Endothelial cell of umbilical vein (primary cell): ENCODE measurements around the gene BLVRA. TPM values are rescaled to one million over a fixed set of nuclear protein-coding genes. Genes with fewer than 3 reads are reported as not detected.
"Not testable (repeated sequence)": the region's sequence is repeated elsewhere in the genome, so short reads cannot be mapped to it uniquely, and the experiment has no call there.

Source experiments
- BruUV-seq: library from RNA; stranded (reverse); fragments of 400-500 nt; replicated peaks from 2 replicates; lab custom pipeline; 2021; lab: Mats Ljungman, UMichigan
- CTCF ChIA-PET: fragments of 300-600, 350-600 bp; sonication (Branson Sonifier 250); formaldehyde crosslinking; loops from one replicate; lab custom pipeline; 2021; ENCODE audit warnings: antibody characterized with exemption, inconsistent platforms; lab: Charles Lee
- POLR2A ChIA-PET: fragments of 300-600, 350-600 bp; sonication (Branson Sonifier 250); formaldehyde crosslinking; loops from one replicate; lab custom pipeline; 2021; ENCODE audit warnings: antibody characterized with exemption, inconsistent platforms; lab: Charles Lee
- DNase-seq: peaks from one replicate; pipeline ENCODE4 v3.0.0-alpha.2; 2011; ENCODE audit warnings: low read depth, low spot score
- FAIRE-seq: peaks from 2 replicates; lab custom pipeline; 2011; peaks lifted over from hg19 to GRCh38; lab: Jason Lieb, UNC
- H2AFZ ChIP-seq: 2 replicates; pipeline ENCODE4 v1.6.0; 2012; ENCODE audit warnings: low read depth, low read length, control low read depth, inconsistent platforms
- H3K27ac ChIP-seq: 2 replicates; pipeline ENCODE4 v1.5.1; 2011; ENCODE audit warnings: low read depth, mild to moderate bottlenecking, control low read depth, low read length, moderate library complexity; ENCODE audit not compliant: insufficient read depth
- H3K27me3 ChIP-seq, 2 experiments: 2 replicates each; pipeline versions ENCODE4 v1.6.0 to v1.6.1; 2011; ENCODE audit warnings: low read length in 2 of 2, mixed read lengths in 1 of 2; ENCODE audit not compliant: control insufficient read depth in 2 of 2, insufficient read depth in 2 of 2
- H3K36me3 ChIP-seq, 2 experiments: 2 replicates in 1 of 2; 3 replicates in 1 of 2; pipeline ENCODE4 v1.5.1; 2011; ENCODE audit warnings: low read length in 2 of 2, mild to moderate bottlenecking in 1 of 2, moderate library complexity in 1 of 2; ENCODE audit not compliant: control insufficient read depth in 2 of 2, insufficient read depth in 2 of 2; ENCODE audit errors: extremely low read depth in 1 of 2
- H3K4me1 ChIP-seq: 3 replicates; pipeline ENCODE4 v1.5.1; 2011; ENCODE audit warnings: mild to moderate bottlenecking, low read length; ENCODE audit not compliant: control insufficient read depth, insufficient read depth; ENCODE audit errors: extremely low read depth
- H3K4me2 ChIP-seq: 2 replicates; pipeline ENCODE4 v1.6.1; 2011; ENCODE audit warnings: low read length, control low read depth, mixed read lengths; ENCODE audit not compliant: insufficient read depth
- H3K4me3 ChIP-seq, 3 experiments: fragments of 200-600 bp in 1 of 3; sonication (generic), shearing (Covaris generic) in 1 of 3; replicated peaks in 1 of 3; 2 replicates each; pipeline ENCODE4 v1.5.1; 2011 to 2016; ENCODE audit warnings: control low read depth in 3 of 3, low read length in 3 of 3, mild to moderate bottlenecking in 2 of 3, inconsistent platforms in 1 of 3, low read depth in 1 of 3, moderate library complexity in 1 of 3; ENCODE audit not compliant: insufficient read depth in 1 of 3
- H3K79me2 ChIP-seq: 2 replicates; pipeline ENCODE4 v1.6.0; 2012; ENCODE audit warnings: low read length, inconsistent platforms; ENCODE audit not compliant: control insufficient read depth, insufficient read depth
- H3K9ac ChIP-seq: replicated peaks from 2 replicates; pipeline ENCODE3; 2011; ENCODE audit warnings: low read length, control low read depth; ENCODE audit not compliant: insufficient read depth; ENCODE audit errors: extremely low read depth
- H3K9me1 ChIP-seq: replicated peaks from 3 replicates; pipeline ENCODE4 v1.6.0; 2011; ENCODE audit warnings: mild to moderate bottlenecking, low read length; ENCODE audit not compliant: control insufficient read depth, insufficient read depth; ENCODE audit errors: extremely low read depth
- H3K9me3 ChIP-seq: replicated peaks from 2 replicates; pipeline ENCODE4 v1.5.1; 2012; ENCODE audit warnings: low read length, inconsistent platforms; ENCODE audit not compliant: control insufficient read depth, insufficient read depth
- H4K20me1 ChIP-seq: replicated peaks from 2 replicates; pipeline ENCODE3; 2011; ENCODE audit warnings: mild to moderate bottlenecking, low read length; ENCODE audit not compliant: control insufficient read depth, insufficient read depth; ENCODE audit errors: extremely low read depth
- EZH2 ChIP-seq: IDR thresholded peaks from 2 replicates; pipeline ENCODE4 v1.6.1; 2012; ENCODE audit warnings: borderline replicate concordance, low read depth, mild to moderate bottlenecking, moderate library complexity, low read length, inconsistent platforms; ENCODE audit not compliant: severe bottlenecking
- dilution Hi-C: fragments of 300-500 bp; cut with MboI; formaldehyde crosslinking; loops from one replicate; pipeline ENCODE4 v1.15.0; 2019; ENCODE audit warnings: low sequenced_read_pairs; ENCODE audit not compliant: extremely low pct_ligation_motif_present
- intact Hi-C: fragments of 100-400 bp; cut with micrococcal nuclease; formaldehyde crosslinking; loops from one replicate; pipeline ENCODE4 v1.10.0; 2022
- polyA plus RNA-seq, 4 experiments: library from polyadenylated mRNA; depleted of rRNA in 3 of 4; stranded (reverse) in 3 of 4; unstranded in 1 of 4; fragments of >200 nt; gene quantifications; 2 replicates each; pipeline versions ENCODE4 v1.2.1 to v1.2.3, GENCODE V29; 2011 to 2012; ENCODE audit warnings: missing spikeins in 1 of 4
- total RNA-seq: library from RNA; stranded (reverse); gene quantifications from 2 replicates; pipeline ENCODE4 v1.2.3, GENCODE V29; 2021

Gene BLVRA
- total and polyA plus RNA-seq, 2 donors (not counting 3 experiments of a cell fraction or from before 2014, with no cell fraction given) = 24.0 to 34.5 TPM

- no peak for TF ChIP-seq EZH2
- H3K4me3 ChIP-seq = no peak overlapping the region
- H3K79me2 ChIP-seq = no peaks in the 10 kb centered on the region
- peaks cover 0 to 2% of the 10 kb centered on the region in 2 experiments for H3K36me3 ChIP-seq
- no peak for DNase-seq
- H4K20me1 ChIP-seq = no peaks in the 10 kb centered on the region
- ChIA-PET POLR2A (no interaction called here), CTCF (interaction anchor here (1.0 kb wide), 1 partner anchor 16 kb away, joined by 3 read pairs; no protein-coding TSS in a partner anchor)
- dilution Hi-C loops (no loop called here), intact Hi-C loops (no loop called here)
- H2AFZ ChIP-seq = no peak overlapping the region
- no peaks in the 10 kb centered on the region for H3K27me3 ChIP-seq
- H3K9me3 ChIP-seq = no peaks in the 10 kb centered on the region
- FAIRE-seq = no peak
- no peak overlapping the region for H3K4me2 ChIP-seq
- H3K9me1 ChIP-seq = no peaks in the 10 kb centered on the region
- H3K9ac ChIP-seq = no peak overlapping the region
- no peaks in the 10 kb centered on the region for H3K4me1 ChIP-seq
- BruUV-seq = no TSS peak
- H3K27ac ChIP-seq = no peak overlapping the region
These were observed 13.1 kb downstream of the BLVRA start for GRCh38 chr7:43771573-43771972.

- dilution Hi-C loops, POLR2A ChIA-PET, intact Hi-C loops, H3K9me3 ChIP-seq, H4K20me1 ChIP-seq, H3K4me1 ChIP-seq, H3K79me2 ChIP-seq, H3K9ac ChIP-seq, DNase-seq, H3K36me3 ChIP-seq, CTCF ChIA-PET, H3K4me3 ChIP-seq, H2AFZ ChIP-seq, H3K27me3 ChIP-seq, H3K27ac ChIP-seq, H3K9me1 ChIP-seq, FAIRE-seq, H3K4me2 ChIP-seq, BruUV-seq: not testable (repeated sequence)
These were observed 14.8 kb downstream of the BLVRA start for GRCh38 chr7:43773268-43773667.

GRCh38 chr7:43775255-43775654, 16.8 kb downstream of the BLVRA start:
- H4K20me1 ChIP-seq, H3K27ac ChIP-seq, intact Hi-C loops, POLR2A ChIA-PET, H3K9me1 ChIP-seq, dilution Hi-C loops, H2AFZ ChIP-seq, H3K4me3 ChIP-seq, BruUV-seq, DNase-seq, H3K9ac ChIP-seq, H3K79me2 ChIP-seq, H3K9me3 ChIP-seq, H3K36me3 ChIP-seq, H3K4me2 ChIP-seq, FAIRE-seq, H3K4me1 ChIP-seq, H3K27me3 ChIP-seq, CTCF ChIA-PET: not testable (repeated sequence)

GRCh38 chr7:43778293-43779044, 20.0 kb downstream of the BLVRA start:
- POLR2A ChIA-PET, H3K27me3 ChIP-seq, H3K9me1 ChIP-seq, H3K79me2 ChIP-seq, DNase-seq, H3K36me3 ChIP-seq, H3K27ac ChIP-seq, H2AFZ ChIP-seq, H3K4me3 ChIP-seq, H3K4me1 ChIP-seq, dilution Hi-C loops, BruUV-seq, H3K9ac ChIP-seq, intact Hi-C loops, H4K20me1 ChIP-seq, H3K4me2 ChIP-seq, CTCF ChIA-PET, FAIRE-seq, H3K9me3 ChIP-seq: not testable (repeated sequence)
